ENCODE data around the gene HIBCH. TPM values are rescaled to one million over a fixed set of nuclear protein-coding genes. Genes with fewer than 3 reads are reported as not detected.

HIBCH gene
- total and polyA plus RNA-seq, 4 donors: 20.2 to 65.2 (median 32.8) TPM

- TF ChIP-seq RXRA (IDR thresholded peaks at IDR 0.05) (no peak), EGR1 (IDR thresholded peaks at IDR 0.05; ENCODE audit: low read depth in 2 of 2) (no peak), HNF4A (conservative IDR thresholded peaks at IDR 0.05) (no peak), FOXA2 (IDR thresholded peaks at IDR 0.05) (no peak), HNF4G (IDR thresholded peaks at IDR 0.05) (no peak), RAD21 (IDR thresholded peaks at IDR 0.05) (no peak), SP1 (IDR thresholded peaks at IDR 0.05) (no peak), JUND (IDR thresholded peaks at IDR 0.05) (no peak), FOXA1 (IDR thresholded peaks at IDR 0.05) (no peak), CTCF (IDR thresholded peaks at IDR 0.05; ENCODE audit: low read depth, low read length, missing input control) (no peak), YY1 (IDR thresholded peaks at IDR 0.05) (no peak), ZBTB33 (IDR thresholded peaks at IDR 0.05) (no peak), GABPA (IDR thresholded peaks at IDR 0.05 in 1 of 2, conservative IDR thresholded peaks at IDR 0.05 in 1 of 2) (no peak), TAF1 (conservative IDR thresholded peaks at IDR 0.05) (no peak), ATF3 (IDR thresholded peaks at IDR 0.05) (no peak), MAX (IDR thresholded peaks at IDR 0.05) (no peak), NR2F2 (IDR thresholded peaks at IDR 0.05) (no peak), REST (IDR thresholded peaks at IDR 0.05) (no peak)
- no peak for DNase-seq (ENCODE audit: low spot score)
- Histone ChIP-seq H3K27me3 (ENCODE audit: control insufficient read depth in 4 of 4, insufficient read depth in 4 of 4, low read length in 3 of 4) (no peaks in the 10 kb centered on the region), H3K9ac (ENCODE audit: low read depth in 1 of 2, low read length in 2 of 2) (no peak overlapping the region), H3K36me3 (ENCODE audit: control insufficient read depth in 4 of 4, insufficient read depth in 3 of 4, low read depth in 1 of 4, low read length in 3 of 4) (peaks cover 0 to 18% (median 10%) of the 10 kb centered on the region in 4 donors), H3K4me3 (ENCODE audit: low read depth in 1 of 3, low read length in 3 of 3) (no peak overlapping the region), H3K4me1 (ENCODE audit: control insufficient read depth in 4 of 4, insufficient read depth in 4 of 4, low read length in 3 of 4) (no peaks in the 10 kb centered on the region), H3K9me3 (ENCODE audit: control insufficient read depth in 4 of 4, low read length in 3 of 4) (no peaks in the 10 kb centered on the region), H3K27ac (ENCODE audit: low read depth in 1 of 2, low read length in 2 of 2) (no peak overlapping the region)
- WGBS: 100% methylated on average over 1 of the region's 1 CpG
Observed at GRCh38 chr2:190202604-190203003, 117.0 kb downstream of the HIBCH start.

All from liver (tissue), 9 donors.